Globus pallidus (tissue), 1 donor: ENCODE measurements around the gene CCL16.

Experiments used
- DNase-seq: peaks from one replicate; pipeline ENCODE4 v3.0.0-alpha.2; 2015; ENCODE audit warnings: low spot score

Gene CCL16

DNA sequence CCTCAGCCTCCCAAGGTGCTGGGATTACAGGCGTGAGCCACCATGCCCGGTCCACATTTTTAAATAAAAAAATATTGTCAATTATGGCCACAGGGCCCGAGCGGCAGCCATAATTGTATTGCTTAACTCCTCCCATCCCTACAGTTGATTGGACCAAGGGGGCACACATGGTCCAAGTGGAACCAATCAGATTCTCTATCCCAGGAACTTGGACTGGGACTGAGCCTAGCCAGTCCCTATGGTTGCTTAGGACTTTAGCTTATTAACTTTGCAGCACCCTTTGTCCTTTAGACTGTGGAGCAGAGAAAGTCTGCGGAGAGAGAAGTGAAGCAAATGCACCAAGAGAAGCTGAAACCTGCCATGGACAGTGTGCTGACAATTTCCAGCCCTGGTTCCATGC, 45.2 kb downstream of the CCL16 start:
- DNase-seq = no peak

DNA sequence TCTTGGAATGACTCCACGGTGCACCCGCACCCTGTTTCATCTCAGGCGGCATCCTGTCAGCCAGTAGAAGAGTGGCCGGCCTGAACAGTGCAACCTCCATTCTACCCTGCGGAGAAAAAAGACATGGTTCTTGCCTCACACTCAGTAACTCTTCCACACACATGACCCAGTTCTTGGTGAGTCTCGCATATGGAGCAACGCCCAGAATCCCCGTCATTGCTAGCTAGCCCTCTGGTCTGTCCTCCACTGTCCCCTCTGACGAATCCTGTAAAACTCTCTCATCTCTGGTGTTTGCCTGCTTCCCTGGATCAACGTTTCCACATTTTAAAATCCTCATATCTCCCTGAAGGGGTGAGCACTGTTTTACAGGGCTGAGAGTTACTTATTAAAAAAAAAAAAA, 46.5 kb downstream of the CCL16 start:
- no peak for DNase-seq

DNA sequence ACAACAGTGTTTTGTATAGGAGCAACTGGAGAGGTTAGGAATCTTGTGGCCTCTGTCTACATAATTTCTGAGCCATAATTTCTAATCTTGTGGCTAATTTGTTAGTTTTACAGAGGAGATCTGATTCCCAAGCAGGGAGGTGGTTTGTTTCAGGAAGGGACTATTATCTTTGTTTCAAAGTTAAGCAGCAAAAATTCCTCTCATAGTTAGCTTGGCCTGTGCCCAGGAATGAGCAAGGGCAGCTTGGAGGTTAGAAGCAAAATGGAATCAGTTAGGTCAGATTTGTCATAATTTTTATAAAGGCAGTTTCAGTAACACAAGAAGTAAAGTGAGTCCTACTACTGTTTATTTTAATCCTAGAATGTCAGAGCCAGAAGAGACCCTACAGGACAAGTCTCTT, 48.7 kb downstream of the CCL16 start:
- DNase-seq = no peak

DNA sequence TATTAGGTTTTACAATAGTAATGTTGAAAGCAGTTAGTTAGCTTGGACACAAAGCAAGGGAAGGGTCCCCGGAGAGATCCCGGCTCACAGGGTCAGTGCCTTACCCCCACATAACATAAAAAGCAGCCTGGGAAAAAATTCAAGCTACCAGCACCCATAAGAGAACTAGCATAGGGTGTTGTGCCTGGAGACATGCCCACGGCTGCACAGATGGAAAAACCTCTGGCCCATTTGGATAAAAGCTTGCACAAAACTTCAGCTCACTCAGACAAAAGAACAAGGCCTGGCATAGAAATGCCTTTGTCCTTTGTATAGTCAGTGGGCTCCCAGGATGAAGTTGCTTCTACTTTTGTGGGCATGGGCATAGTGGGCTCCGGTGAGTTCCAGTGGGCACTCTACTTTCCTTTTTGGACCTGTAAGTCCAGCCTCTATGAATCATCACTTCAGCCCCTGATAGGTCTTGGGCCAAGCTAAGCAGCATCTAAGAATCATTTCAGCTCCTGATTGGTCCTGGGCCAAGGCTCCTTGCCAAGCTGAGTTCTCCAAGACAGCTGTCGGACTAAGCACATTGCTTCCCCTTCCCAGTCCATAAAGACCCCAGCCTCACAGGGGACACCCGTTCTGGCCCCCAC, 49.4 kb downstream of the CCL16 start:
- DNase-seq = peak; percentile 15

DNA sequence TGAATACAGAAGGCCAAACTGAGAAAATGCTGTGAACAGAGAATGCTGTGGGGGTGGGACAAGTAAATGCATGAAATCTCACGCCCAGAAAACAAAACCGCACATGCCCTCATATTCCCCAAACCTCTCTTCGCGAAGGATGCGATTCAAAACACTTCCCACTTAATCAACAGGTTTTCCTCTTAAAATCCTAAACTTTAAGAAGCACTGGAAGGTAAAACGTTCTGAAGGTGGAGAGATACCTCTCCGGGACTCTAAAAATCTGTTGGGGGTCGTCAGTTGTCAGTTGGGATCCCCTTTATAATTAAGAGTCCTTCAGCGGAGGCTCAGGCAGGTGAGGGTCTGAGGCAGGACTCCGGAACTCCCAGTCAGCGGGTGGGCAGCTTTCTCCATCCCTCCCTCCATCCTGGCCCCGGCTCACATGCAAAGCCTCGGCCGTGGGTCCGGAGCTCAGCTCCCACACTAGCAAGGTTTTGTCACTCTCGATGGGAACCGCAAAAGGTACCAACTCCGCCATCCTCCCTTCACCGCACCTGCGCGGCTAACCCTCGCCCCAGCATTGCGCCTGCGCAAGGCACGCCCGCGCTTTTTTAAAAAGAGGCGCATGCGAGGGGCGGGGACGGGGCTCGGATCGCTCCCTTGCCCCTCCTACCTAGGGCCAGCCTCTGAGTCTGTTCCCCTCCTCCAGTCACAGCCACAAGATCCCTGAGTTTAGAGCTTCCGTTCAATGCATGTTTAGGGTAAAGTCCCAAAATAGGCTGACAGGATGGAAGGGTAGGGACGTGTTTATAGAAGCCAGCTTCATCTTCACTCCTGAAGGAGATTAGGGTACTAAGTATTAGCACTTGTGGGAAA, 50.9 kb downstream of the CCL16 start, which contains the start of gene RDM1:
Gene RDM1, minus strand, starts transcription at position 563 of the 855 bp plus-strand sequence. Its CDS starts 46 bp downstream, at position 517.
- DNase-seq = no peak

DNA sequence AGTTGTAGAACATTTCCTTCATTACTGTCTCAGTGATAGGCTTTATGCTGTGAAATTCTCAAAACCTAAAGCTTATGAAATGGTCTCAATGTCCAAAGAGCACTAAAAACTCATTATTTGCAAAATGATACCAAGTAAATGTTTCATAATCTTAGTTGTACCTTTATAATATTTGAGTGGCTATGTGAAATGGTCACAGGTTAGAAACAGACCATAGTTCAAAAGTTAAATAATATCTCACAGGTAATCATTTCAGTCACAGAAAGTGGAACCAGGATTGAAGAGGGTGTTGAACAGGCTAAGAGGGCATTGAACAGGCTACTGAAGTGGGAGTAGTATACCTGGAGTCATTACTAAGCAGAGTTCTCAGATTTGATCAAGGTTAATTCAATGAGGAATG, 53.6 kb downstream of the CCL16 start:
- no peak for DNase-seq
